AG10803 (cell line): ENCODE data around the gene KCND1.
A peak's percentile ranks its signal among the peaks of the same experiment; 100 is the strongest.

Experiments used
- DNase-seq: peaks from one replicate; pipeline ENCODE4 v3.0.0; 2010; ENCODE audit warnings: low read depth
- H3K4me3 ChIP-seq: 2 replicates; pipeline ENCODE4 v1.5.1; 2011; ENCODE audit warnings: mild to moderate bottlenecking, low read length, control low read depth
- CTCF ChIP-seq: conservative IDR thresholded peaks from 2 replicates; pipeline ENCODE4 v1.5.1; 2011; ENCODE audit warnings: mild to moderate bottlenecking, low read length, control low read depth, inconsistent platforms

Gene KCND1

GRCh38 chrX:48919360-48919841, 52.2 kb downstream of the KCND1 start:
- no peak for TF ChIP-seq CTCF
- no peak for DNase-seq
- peak overlapping the region; percentile 56; the same call in 1 of the 2 replicates for H3K4me3 ChIP-seq

- no peak for TF ChIP-seq CTCF
- peak; percentile 56 for DNase-seq
- H3K4me3 ChIP-seq = peak within 1 kb of the TSS; percentile 56
Observed at GRCh38 chrX:48918643-48919340, 52.9 kb downstream of the KCND1 start, which contains the start of gene PIM2. TSS of gene PIM2 (minus strand) at chrX:48919024. CDS start at chrX:48918834, 190 bp downstream.

- no peak for TF ChIP-seq CTCF
- DNase-seq = no peak
Observed at GRCh38 chrX:48918301-48918642, 53.4 kb downstream of the KCND1 start.

GRCh38 chrX:48917139-48918001, 54.3 kb downstream of the KCND1 start:
- TF ChIP-seq CTCF = peak; percentile 70
- H3K4me3 ChIP-seq = no peak overlapping the region; the same call in 1 of the 2 replicates
- peak; percentile 82 for DNase-seq

More at GRCh38 chrX:48918301-48918642, 53.4 kb downstream of the KCND1 start:
- H3K4me3 ChIP-seq = peak overlapping the region; percentile 56

- TF ChIP-seq CTCF = no peak
- no peak overlapping the region for H3K4me3 ChIP-seq
- DNase-seq = no peak
Observed at GRCh38 chrX:48914593-48915493, 56.8 kb downstream of the KCND1 start.

- TF ChIP-seq CTCF = no peak
- no peak for DNase-seq
- no peak overlapping the region for H3K4me3 ChIP-seq
Observed at GRCh38 chrX:48913605-48914366, 57.9 kb downstream of the KCND1 start.
